Measurements from ENCODE around the gene LAMP5.

- TF ChIP-seq CTCF (IDR thresholded peaks at IDR 0.05), result no peak
- TF ChIP-seq POLR2A (IDR thresholded peaks at IDR 0.05), result no peak
These were observed 38.9 kb upstream of the LAMP5 start for GRCh38 chr20:9475456-9475855.
